GM23338 (cell line): ENCODE results near the gene SRSF2. TPM values are rescaled to one million over a fixed set of nuclear protein-coding genes. Genes with fewer than 3 reads are reported as not detected.

Source experiments
- ATAC-seq: fragments of 200-7000 bp; cut with Tn5 transposase; 3 replicates; pipeline ENCODE4 v1.9.1; 2020
- DNase-seq: peaks from one replicate; pipeline ENCODE4 v3.0.0-alpha.2; 2015; ENCODE audit warnings: low spot score
- H2AFZ ChIP-seq: fragments of 200-600 bp; sonication (generic); 2 replicates; pipeline ENCODE4 v1.8.0; 2016; ENCODE audit warnings: antibody characterized with exemption, mild to moderate bottlenecking, moderate library complexity
- H3F3A ChIP-seq: fragments of 200-600 bp; sonication (generic); replicated peaks from 2 replicates; pipeline ENCODE4 v1.8.0; 2017; ENCODE audit warnings: antibody characterized with exemption, mixed run types, low read depth
- H3K27ac ChIP-seq: fragments of 200-600 bp; sonication (generic); 2 replicates; pipeline ENCODE4 v1.6.1; 2016; ENCODE audit warnings: low read depth
- H3K27me3 ChIP-seq: fragments of 200-600 bp; sonication (generic); 2 replicates; pipeline ENCODE4 v1.8.0; 2016; ENCODE audit warnings: mild to moderate bottlenecking, mixed run types, moderate library complexity; ENCODE audit not compliant: insufficient read depth
- H3K36me3 ChIP-seq: fragments of 200-600 bp; sonication (generic); 2 replicates; pipeline ENCODE4 v1.8.0; 2016; ENCODE audit warnings: mild to moderate bottlenecking; ENCODE audit not compliant: insufficient read depth
- H3K4me1 ChIP-seq: fragments of 200-600 bp; sonication (generic); 2 replicates; pipeline ENCODE4 v1.8.0; 2016; ENCODE audit warnings: mild to moderate bottlenecking, moderate library complexity; ENCODE audit not compliant: insufficient read depth
- H3K4me2 ChIP-seq: fragments of 200-600 bp; sonication (generic); 2 replicates; pipeline ENCODE4 v1.7.1; 2017; ENCODE audit warnings: mixed run types
- H3K4me3 ChIP-seq: fragments of 200-600 bp; sonication (generic); 2 replicates; pipeline ENCODE4 v1.6.1; 2016; ENCODE audit warnings: mixed run types
- H3K79me2 ChIP-seq: fragments of 200-600 bp; sonication (generic); replicated peaks from 2 replicates; pipeline ENCODE4 v1.8.0; 2017; ENCODE audit warnings: mild to moderate bottlenecking; ENCODE audit not compliant: insufficient read depth
- H3K9me2 ChIP-seq: fragments of 200-600 bp; sonication (generic); 2 replicates; pipeline ENCODE4 v1.8.0; 2017; ENCODE audit not compliant: insufficient read depth
- H4K20me1 ChIP-seq: fragments of 200-600 bp; sonication (generic); replicated peaks from 2 replicates; pipeline ENCODE4 v1.8.0; 2017; ENCODE audit warnings: mild to moderate bottlenecking; ENCODE audit not compliant: insufficient read depth
- H3K27ac Mint-ChIP-seq: 2 replicates; pipeline ENCODE4 v1.8.0; 2020; ENCODE audit warnings: inconsistent platforms, mild to moderate bottlenecking, moderate library complexity, mixed read lengths
- H3K27me3 Mint-ChIP-seq: 3 replicates; pipeline ENCODE4 v1.8.0; 2022; ENCODE audit warnings: low read depth, mild to moderate bottlenecking, moderate library complexity, mixed read lengths, inconsistent platforms; ENCODE audit not compliant: insufficient read depth, poor library complexity
- H3K36me3 Mint-ChIP-seq: 3 replicates; pipeline ENCODE4 v1.8.0; 2021; ENCODE audit warnings: low read depth, mild to moderate bottlenecking, inconsistent platforms, moderate library complexity, mixed read lengths
- H3K4me1 Mint-ChIP-seq: 3 replicates; pipeline ENCODE4 v1.8.0; 2020; ENCODE audit warnings: mild to moderate bottlenecking, inconsistent platforms, mixed read lengths
- H3K4me3 Mint-ChIP-seq: 3 replicates; pipeline ENCODE4 v1.8.0; 2021; ENCODE audit warnings: moderate library complexity, mild to moderate bottlenecking, inconsistent platforms, mixed read lengths
- H3K9me3 Mint-ChIP-seq: 3 replicates; pipeline ENCODE4 v1.8.0; 2020; ENCODE audit warnings: moderate library complexity, mild to moderate bottlenecking, inconsistent platforms, mixed read lengths
- CREB1 ChIP-seq: fragments of 250-450 bp; sonication (Bioruptor Pico); IDR thresholded peaks from 2 replicates; pipeline ENCODE4 v1.5.0; 2020; ENCODE audit warnings: low read depth, mild to moderate bottlenecking, moderate library complexity
- EZH2 ChIP-seq: fragments of 200-600 bp; sonication (generic); IDR thresholded peaks from one replicate; pipeline ENCODE4 v1.8.0; 2017; ENCODE audit warnings: antibody characterized with exemption, mild to moderate bottlenecking, low read depth; ENCODE audit not compliant: unreplicated experiment
- EZH2phosphoT487 ChIP-seq: fragments of 200-600 bp; sonication (generic); IDR thresholded peaks from one replicate; pipeline ENCODE4 v1.8.1; 2018; ENCODE audit warnings: antibody characterized with exemption; ENCODE audit not compliant: unreplicated experiment
- JUNB ChIP-seq: IDR thresholded peaks from one replicate; pipeline ENCODE4 v1.6.1; 2016; ENCODE audit warnings: antibody characterized with exemption; ENCODE audit not compliant: unreplicated experiment
- NANOG ChIP-seq: IDR thresholded peaks from 2 replicates; pipeline ENCODE4 v1.6.1; 2016; ENCODE audit warnings: antibody characterized with exemption, borderline replicate concordance
- POLR2AphosphoS5 ChIP-seq: IDR thresholded peaks from 2 replicates; pipeline ENCODE4 v1.6.1; 2016; ENCODE audit warnings: antibody characterized with exemption, low read depth
- STAT1 ChIP-seq: IDR thresholded peaks from one replicate; pipeline ENCODE4 v1.6.1; 2016; ENCODE audit warnings: antibody characterized with exemption; ENCODE audit not compliant: unreplicated experiment
- ZNF114 ChIP-seq: fragments of 250-450 bp; sonication (Bioruptor Pico); IDR thresholded peaks from 2 replicates; pipeline ENCODE4 v1.5.0; 2020; ENCODE audit warnings: mild to moderate bottlenecking, moderate library complexity
- ZNF331 ChIP-seq: fragments of 250-450 bp; sonication (Bioruptor Pico); IDR thresholded peaks from 2 replicates; pipeline ENCODE4 v1.5.0; 2020; ENCODE audit warnings: low read depth, mild to moderate bottlenecking, moderate library complexity
- polyA plus RNA-seq: library from polyadenylated mRNA; unstranded; fragments of >200 nt; fragmentation: Nextera tagmentation; extraction: Ambion mirVana; gene quantifications from 2 replicates; pipeline ENCODE4 v1.2.1, GENCODE V29; 2016
- total RNA-seq: library from RNA; depleted of rRNA; stranded (reverse); fragments of >200 nt; shearing (Covaris generic); gene quantifications from 2 replicates; pipeline ENCODE4 v1.2.3, GENCODE V29; 2014
- TF ChIP-seq, protein P1 (sequence below), 2 experiments: fragments of 200-600 bp in 1 of 2; sonication (generic) in 1 of 2; conservative IDR thresholded peaks; 2 replicates each; pipeline versions ENCODE4 v1.5.1 to v1.6.1; 2016 to 2017; ENCODE audit warnings: antibody characterized with exemption in 2 of 2, low read depth in 2 of 2, mild to moderate bottlenecking in 2 of 2, moderate library complexity in 1 of 2
- TF ChIP-seq, protein P2 (sequence below): IDR thresholded peaks from 2 replicates; pipeline ENCODE4 v1.6.1; 2016; ENCODE audit warnings: antibody characterized with exemption
- TF ChIP-seq, protein P3 (sequence below): fragments of 250-450 bp; sonication (Bioruptor Pico); IDR thresholded peaks from 2 replicates; pipeline ENCODE4 v1.5.0; 2020; ENCODE audit warnings: mild to moderate bottlenecking, moderate library complexity

Gene SRSF2
- total and polyA plus RNA-seq, 2 experiments from 2014 or later: 317 to 547 TPM

DNA sequence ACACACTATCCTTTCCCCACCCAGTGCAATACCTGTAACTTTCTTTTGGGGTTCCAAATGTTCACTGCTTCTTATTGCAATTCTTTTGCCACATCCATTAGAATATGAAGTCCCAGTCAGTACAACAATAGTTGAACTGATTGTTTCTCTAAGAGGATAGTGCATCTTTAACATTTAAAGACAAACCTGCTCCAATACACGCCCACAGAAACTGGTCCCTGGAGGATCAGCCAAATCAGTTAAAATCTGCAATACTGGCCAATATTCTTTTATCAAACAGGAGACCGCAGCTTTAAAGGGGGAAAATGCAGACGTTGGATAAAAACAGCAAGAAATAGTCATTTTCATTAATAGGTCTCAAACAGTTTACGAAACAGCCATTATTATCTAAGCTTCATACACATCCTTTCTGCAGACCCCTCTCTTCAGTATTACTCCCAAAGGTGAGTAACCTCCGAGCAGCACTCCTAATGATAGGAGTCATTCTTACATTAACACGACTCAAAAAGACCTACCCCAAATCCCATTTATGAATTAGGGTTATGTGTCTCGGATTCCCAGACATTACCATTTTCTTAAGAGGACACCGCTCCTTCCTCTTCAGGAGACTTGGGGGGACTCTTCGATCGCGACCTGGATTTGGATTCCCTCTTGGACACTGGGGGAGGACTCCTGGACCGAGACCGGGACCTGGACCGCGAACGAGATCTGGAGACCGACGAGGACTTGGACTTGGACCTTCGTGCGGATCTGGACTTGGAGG is 1.4 kb downstream of the SRSF2 start:
- Histone ChIP-seq H3K27ac (peak overlapping the region; percentile 75; the same call in 1 of the 2 replicates), H3K79me2 (peaks cover 56% of the 10 kb centered on the region), H3K4me1 (peaks cover 12% of the 10 kb centered on the region; the same call in 1 of the 2 replicates), H2AFZ (no peak overlapping the region), H3K4me3 (peak overlapping the region; percentile 97), H3K36me3 (peaks cover 37% of the 10 kb centered on the region), H3K27me3 (no peaks in the 10 kb centered on the region), H3K9me2 (no peaks in the 10 kb centered on the region), H3K4me2 (peak overlapping the region; percentile 99), H3F3A (peaks cover 45% of the 10 kb centered on the region), H4K20me1 (peaks cover 35% of the 10 kb centered on the region)
- Mint-ChIP-seq H3K4me3 (peak overlapping the region; percentile 99), H3K27ac (peak overlapping the region; percentile 99), H3K27me3 (peaks cover 25% of the 10 kb centered on the region), H3K9me3 (peaks cover 9% of the 10 kb centered on the region; the same call in 2 of the 3 replicates), H3K36me3 (peaks cover 58% of the 10 kb centered on the region), H3K4me1 (peaks cover 26% of the 10 kb centered on the region)
- DNase-seq (no peak), ATAC-seq (no peak)
- TF ChIP-seq ZNF331 (CRISPR knock-in tag): no peak
- TF ChIP-seq POLR2AphosphoS5: peak; percentile 23; the same call in 1 of the 2 replicates
- TF ChIP-seq ZNF114: no peak

DNA sequence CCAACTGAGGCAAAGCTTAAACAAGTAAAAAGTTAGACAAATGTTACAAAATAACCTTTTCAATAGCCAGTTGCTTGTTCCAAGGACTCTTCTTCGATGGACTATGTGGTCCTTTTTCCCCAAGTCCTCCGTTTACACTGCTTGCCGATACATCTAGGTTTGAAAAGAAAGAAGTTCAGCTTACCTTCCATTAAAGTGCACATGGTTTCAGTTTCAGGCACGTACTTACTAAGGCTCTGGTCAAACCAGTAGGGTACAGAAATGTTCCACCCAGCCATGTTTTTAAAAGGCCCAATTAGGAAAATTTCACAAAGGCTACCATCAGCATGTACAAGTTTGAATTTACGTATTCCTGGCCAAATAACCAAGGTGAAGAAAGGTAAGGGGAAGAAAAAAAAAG is 2.1 kb downstream of the SRSF2 start:
- Histone ChIP-seq H3K27ac (peak overlapping the region; percentile 10), H3K27me3 (no peaks in the 10 kb centered on the region)
- H3K36me3 Mint-ChIP-seq: peaks cover 65% of the 10 kb centered on the region
- TF ChIP-seq EZH2phosphoT487: no peak
- TF ChIP-seq ZNF114: no peak
- TF ChIP-seq, protein P1, sequence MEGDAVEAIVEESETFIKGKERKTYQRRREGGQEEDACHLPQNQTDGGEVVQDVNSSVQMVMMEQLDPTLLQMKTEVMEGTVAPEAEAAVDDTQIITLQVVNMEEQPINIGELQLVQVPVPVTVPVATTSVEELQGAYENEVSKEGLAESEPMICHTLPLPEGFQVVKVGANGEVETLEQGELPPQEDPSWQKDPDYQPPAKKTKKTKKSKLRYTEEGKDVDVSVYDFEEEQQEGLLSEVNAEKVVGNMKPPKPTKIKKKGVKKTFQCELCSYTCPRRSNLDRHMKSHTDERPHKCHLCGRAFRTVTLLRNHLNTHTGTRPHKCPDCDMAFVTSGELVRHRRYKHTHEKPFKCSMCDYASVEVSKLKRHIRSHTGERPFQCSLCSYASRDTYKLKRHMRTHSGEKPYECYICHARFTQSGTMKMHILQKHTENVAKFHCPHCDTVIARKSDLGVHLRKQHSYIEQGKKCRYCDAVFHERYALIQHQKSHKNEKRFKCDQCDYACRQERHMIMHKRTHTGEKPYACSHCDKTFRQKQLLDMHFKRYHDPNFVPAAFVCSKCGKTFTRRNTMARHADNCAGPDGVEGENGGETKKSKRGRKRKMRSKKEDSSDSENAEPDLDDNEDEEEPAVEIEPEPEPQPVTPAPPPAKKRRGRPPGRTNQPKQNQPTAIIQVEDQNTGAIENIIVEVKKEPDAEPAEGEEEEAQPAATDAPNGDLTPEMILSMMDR (conservative IDR thresholded peaks at IDR 0.05; ENCODE audit: low read depth in 2 of 2): no peak
- TF ChIP-seq, protein P2, sequence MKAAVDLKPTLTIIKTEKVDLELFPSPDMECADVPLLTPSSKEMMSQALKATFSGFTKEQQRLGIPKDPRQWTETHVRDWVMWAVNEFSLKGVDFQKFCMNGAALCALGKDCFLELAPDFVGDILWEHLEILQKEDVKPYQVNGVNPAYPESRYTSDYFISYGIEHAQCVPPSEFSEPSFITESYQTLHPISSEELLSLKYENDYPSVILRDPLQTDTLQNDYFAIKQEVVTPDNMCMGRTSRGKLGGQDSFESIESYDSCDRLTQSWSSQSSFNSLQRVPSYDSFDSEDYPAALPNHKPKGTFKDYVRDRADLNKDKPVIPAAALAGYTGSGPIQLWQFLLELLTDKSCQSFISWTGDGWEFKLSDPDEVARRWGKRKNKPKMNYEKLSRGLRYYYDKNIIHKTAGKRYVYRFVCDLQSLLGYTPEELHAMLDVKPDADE: no peak
- TF ChIP-seq NANOG: no peak
- TF ChIP-seq JUNB: no peak
- TF ChIP-seq EZH2: no peak
- TF ChIP-seq, protein P3, sequence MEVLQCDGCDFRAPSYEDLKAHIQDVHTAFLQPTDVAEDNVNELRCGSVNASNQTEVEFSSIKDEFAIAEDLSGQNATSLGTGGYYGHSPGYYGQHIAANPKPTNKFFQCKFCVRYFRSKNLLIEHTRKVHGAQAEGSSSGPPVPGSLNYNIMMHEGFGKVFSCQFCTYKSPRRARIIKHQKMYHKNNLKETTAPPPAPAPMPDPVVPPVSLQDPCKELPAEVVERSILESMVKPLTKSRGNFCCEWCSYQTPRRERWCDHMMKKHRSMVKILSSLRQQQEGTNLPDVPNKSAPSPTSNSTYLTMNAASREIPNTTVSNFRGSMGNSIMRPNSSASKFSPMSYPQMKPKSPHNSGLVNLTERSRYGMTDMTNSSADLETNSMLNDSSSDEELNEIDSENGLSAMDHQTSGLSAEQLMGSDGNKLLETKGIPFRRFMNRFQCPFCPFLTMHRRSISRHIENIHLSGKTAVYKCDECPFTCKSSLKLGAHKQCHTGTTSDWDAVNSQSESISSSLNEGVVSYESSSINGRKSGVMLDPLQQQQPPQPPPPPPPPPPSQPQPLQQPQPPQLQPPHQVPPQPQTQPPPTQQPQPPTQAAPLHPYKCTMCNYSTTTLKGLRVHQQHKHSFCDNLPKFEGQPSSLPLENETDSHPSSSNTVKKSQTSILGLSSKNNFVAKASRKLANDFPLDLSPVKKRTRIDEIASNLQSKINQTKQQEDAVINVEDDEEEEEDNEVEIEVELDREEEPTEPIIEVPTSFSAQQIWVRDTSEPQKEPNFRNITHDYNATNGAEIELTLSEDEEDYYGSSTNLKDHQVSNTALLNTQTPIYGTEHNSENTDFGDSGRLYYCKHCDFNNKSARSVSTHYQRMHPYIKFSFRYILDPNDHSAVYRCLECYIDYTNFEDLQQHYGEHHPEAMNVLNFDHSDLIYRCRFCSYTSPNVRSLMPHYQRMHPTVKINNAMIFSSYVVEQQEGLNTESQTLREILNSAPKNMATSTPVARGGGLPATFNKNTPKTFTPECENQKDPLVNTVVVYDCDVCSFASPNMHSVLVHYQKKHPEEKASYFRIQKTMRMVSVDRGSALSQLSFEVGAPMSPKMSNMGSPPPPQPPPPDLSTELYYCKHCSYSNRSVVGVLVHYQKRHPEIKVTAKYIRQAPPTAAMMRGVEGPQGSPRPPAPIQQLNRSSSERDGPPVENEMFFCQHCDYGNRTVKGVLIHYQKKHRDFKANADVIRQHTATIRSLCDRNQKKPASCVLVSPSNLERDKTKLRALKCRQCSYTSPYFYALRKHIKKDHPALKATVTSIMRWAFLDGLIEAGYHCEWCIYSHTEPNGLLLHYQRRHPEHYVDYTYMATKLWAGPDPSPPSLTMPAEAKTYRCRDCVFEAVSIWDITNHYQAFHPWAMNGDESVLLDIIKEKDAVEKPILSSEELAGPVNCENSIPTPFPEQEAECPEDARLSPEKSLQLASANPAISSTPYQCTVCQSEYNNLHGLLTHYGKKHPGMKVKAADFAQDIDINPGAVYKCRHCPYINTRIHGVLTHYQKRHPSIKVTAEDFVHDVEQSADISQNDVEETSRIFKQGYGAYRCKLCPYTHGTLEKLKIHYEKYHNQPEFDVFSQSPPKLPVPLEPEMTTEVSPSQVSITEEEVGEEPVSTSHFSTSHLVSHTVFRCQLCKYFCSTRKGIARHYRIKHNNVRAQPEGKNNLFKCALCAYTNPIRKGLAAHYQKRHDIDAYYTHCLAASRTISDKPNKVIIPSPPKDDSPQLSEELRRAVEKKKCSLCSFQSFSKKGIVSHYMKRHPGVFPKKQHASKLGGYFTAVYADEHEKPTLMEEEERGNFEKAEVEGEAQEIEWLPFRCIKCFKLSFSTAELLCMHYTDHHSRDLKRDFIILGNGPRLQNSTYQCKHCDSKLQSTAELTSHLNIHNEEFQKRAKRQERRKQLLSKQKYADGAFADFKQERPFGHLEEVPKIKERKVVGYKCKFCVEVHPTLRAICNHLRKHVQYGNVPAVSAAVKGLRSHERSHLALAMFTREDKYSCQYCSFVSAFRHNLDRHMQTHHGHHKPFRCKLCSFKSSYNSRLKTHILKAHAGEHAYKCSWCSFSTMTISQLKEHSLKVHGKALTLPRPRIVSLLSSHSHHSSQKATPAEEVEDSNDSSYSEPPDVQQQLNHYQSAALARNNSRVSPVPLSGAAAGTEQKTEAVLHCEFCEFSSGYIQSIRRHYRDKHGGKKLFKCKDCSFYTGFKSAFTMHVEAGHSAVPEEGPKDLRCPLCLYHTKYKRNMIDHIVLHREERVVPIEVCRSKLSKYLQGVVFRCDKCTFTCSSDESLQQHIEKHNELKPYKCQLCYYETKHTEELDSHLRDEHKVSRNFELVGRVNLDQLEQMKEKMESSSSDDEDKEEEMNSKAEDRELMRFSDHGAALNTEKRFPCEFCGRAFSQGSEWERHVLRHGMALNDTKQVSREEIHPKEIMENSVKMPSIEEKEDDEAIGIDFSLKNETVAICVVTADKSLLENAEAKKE (CRISPR knock-in tag): no peak
- no peak for TF ChIP-seq ZNF331 (CRISPR knock-in tag)
- TF ChIP-seq CREB1: no peak
- TF ChIP-seq STAT1: no peak
- TF ChIP-seq POLR2AphosphoS5: no peak

More for the DNA sequence above, 2.1 kb downstream of the SRSF2 start:
- H3K27me3 Mint-ChIP-seq: peaks cover 25% of the 10 kb centered on the region
- Histone ChIP-seq H3F3A (peaks cover 48% of the 10 kb centered on the region), H3K4me1 (peaks cover 12% of the 10 kb centered on the region; the same call in 1 of the 2 replicates), H3K79me2 (peaks cover 62% of the 10 kb centered on the region), H4K20me1 (peaks cover 38% of the 10 kb centered on the region), H3K4me2 (peak overlapping the region; percentile 99), H3K9me2 (no peaks in the 10 kb centered on the region), H2AFZ (no peak overlapping the region), H3K4me3 (peak overlapping the region; percentile 97), H3K36me3 (peaks cover 37% of the 10 kb centered on the region)
- H3K4me1 Mint-ChIP-seq: peaks cover 26% of the 10 kb centered on the region
- H3K9me3 Mint-ChIP-seq: peaks cover 9% of the 10 kb centered on the region; the same call in 2 of the 3 replicates
- no peak for ATAC-seq
- peak overlapping the region; percentile 99 for H3K27ac Mint-ChIP-seq
- H3K4me3 Mint-ChIP-seq: peak overlapping the region; percentile 99
- no peak for DNase-seq
